HL-60 (cell line): Measurements from ENCODE around the gene ELAVL3.
"Not testable (repeated sequence)": the region's sequence is repeated elsewhere in the genome, so short reads cannot be mapped to it uniquely, and the experiment has no call there.

Experiments
- DNase-seq, 2 experiments: peaks; one replicate each; pipeline ENCODE4 v3.0.0-alpha.2; 2010 to 2020; ENCODE audit warnings: low read depth in 1 of 2, low spot score in 1 of 2
- H3K27ac ChIP-seq: fragments of 250-450 bp; sonication (Bioruptor Pico); replicated peaks from 2 replicates; pipeline ENCODE4 v1.5.1; 2020; ENCODE audit warnings: mild to moderate bottlenecking, moderate library complexity
- H3K27me3 ChIP-seq: fragments of 250-450 bp; sonication (Bioruptor Pico); 2 replicates; pipeline ENCODE4 v1.5.1; 2021; ENCODE audit warnings: mild to moderate bottlenecking, moderate library complexity; ENCODE audit not compliant: insufficient read depth, poor library complexity, severe bottlenecking
- H3K4me3 ChIP-seq: replicated peaks from 2 replicates; pipeline ENCODE4 v1.5.1; 2011; ENCODE audit warnings: mild to moderate bottlenecking, control low read depth, low read length; ENCODE audit not compliant: insufficient read depth
- GABPA ChIP-seq: IDR thresholded peaks from 2 replicates; pipeline ENCODE4 v1.6.1; 2012; ENCODE audit warnings: low read depth
- POLR2AphosphoS5 ChIP-seq: IDR thresholded peaks from 2 replicates; pipeline ENCODE4 v1.6.1; 2012; ENCODE audit warnings: low read depth
- SPI1 ChIP-seq: IDR thresholded peaks from 2 replicates; pipeline ENCODE4 v1.6.1; 2012; ENCODE audit warnings: low read depth, mild to moderate bottlenecking, borderline replicate concordance
- TF ChIP-seq, protein P1 (sequence below): IDR thresholded peaks from 2 replicates; pipeline ENCODE4 v1.6.1; 2012; ENCODE audit warnings: low read depth; ENCODE audit not compliant: insufficient replicate concordance
- TF ChIP-seq, protein P2 (sequence below): IDR thresholded peaks from one replicate; pipeline ENCODE4 v1.5.1; 2011; ENCODE audit warnings: low read length, control low read depth, inconsistent platforms; ENCODE audit not compliant: insufficient read depth

The ELAVL3 gene

DNA sequence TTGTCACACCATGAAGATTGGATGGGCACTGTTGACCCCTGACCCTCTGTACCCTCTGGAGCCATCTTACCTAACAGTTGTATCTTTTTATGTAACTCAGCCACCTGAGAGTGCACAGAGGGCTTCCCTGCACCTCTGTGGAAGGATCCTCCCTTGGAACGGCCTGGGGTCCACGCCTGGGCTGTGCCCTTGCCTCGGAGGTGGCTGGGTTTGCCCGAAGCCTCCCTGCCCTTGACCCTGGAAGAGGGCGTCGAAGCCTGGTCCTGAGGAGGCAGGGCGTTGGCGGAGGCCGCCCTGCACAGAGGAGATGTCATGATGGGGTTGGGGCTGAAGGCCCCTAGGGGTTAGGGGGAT is 46.2 kb downstream of the ELAVL3 start:
- no peaks in the 10 kb centered on the region for H3K27me3 ChIP-seq
- H3K4me3 ChIP-seq, result peak overlapping the region; percentile 47
- H3K27ac ChIP-seq, result peak overlapping the region; percentile 42
- no peak for TF ChIP-seq SPI1
- TF ChIP-seq, protein P1, sequence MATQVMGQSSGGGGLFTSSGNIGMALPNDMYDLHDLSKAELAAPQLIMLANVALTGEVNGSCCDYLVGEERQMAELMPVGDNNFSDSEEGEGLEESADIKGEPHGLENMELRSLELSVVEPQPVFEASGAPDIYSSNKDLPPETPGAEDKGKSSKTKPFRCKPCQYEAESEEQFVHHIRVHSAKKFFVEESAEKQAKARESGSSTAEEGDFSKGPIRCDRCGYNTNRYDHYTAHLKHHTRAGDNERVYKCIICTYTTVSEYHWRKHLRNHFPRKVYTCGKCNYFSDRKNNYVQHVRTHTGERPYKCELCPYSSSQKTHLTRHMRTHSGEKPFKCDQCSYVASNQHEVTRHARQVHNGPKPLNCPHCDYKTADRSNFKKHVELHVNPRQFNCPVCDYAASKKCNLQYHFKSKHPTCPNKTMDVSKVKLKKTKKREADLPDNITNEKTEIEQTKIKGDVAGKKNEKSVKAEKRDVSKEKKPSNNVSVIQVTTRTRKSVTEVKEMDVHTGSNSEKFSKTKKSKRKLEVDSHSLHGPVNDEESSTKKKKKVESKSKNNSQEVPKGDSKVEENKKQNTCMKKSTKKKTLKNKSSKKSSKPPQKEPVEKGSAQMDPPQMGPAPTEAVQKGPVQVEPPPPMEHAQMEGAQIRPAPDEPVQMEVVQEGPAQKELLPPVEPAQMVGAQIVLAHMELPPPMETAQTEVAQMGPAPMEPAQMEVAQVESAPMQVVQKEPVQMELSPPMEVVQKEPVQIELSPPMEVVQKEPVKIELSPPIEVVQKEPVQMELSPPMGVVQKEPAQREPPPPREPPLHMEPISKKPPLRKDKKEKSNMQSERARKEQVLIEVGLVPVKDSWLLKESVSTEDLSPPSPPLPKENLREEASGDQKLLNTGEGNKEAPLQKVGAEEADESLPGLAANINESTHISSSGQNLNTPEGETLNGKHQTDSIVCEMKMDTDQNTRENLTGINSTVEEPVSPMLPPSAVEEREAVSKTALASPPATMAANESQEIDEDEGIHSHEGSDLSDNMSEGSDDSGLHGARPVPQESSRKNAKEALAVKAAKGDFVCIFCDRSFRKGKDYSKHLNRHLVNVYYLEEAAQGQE, result no peak
- TF ChIP-seq POLR2AphosphoS5, result no peak
- TF ChIP-seq, protein P2, sequence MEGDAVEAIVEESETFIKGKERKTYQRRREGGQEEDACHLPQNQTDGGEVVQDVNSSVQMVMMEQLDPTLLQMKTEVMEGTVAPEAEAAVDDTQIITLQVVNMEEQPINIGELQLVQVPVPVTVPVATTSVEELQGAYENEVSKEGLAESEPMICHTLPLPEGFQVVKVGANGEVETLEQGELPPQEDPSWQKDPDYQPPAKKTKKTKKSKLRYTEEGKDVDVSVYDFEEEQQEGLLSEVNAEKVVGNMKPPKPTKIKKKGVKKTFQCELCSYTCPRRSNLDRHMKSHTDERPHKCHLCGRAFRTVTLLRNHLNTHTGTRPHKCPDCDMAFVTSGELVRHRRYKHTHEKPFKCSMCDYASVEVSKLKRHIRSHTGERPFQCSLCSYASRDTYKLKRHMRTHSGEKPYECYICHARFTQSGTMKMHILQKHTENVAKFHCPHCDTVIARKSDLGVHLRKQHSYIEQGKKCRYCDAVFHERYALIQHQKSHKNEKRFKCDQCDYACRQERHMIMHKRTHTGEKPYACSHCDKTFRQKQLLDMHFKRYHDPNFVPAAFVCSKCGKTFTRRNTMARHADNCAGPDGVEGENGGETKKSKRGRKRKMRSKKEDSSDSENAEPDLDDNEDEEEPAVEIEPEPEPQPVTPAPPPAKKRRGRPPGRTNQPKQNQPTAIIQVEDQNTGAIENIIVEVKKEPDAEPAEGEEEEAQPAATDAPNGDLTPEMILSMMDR, result no peak
- no peak for TF ChIP-seq GABPA
- no peak for DNase-seq

GRCh38 chr19:11433526-11433925 is 47.3 kb downstream of the ELAVL3 start:
- H3K27ac ChIP-seq, H3K27me3 ChIP-seq, DNase-seq, H3K4me3 ChIP-seq: not testable (repeated sequence)

DNA sequence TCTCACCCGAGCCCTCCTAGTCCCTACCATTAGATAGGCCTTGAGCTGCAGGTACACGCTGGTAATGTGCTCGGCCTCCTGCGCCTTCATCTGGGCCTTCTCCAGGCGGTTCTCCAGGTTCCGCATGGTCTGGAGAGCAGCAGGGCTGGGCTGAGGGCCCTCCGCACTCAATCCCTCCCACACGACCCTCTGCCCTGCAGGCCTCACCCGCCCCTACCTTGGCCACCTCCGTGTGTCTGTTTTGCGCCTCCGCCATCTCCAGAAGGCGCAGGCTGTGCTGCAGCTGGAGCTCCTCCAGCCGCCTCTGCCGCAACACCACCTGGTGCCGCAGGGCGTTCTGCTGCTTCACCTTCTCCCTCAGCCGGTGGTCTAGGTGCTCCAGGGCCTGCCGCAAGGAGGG is 54.2 kb downstream of the ELAVL3 start:
- DNase-seq, result no peak
- Histone ChIP-seq H3K27ac (no peak overlapping the region), H3K27me3 (peaks cover 23% of the 10 kb centered on the region), H3K4me3 (no peak overlapping the region)
- TF ChIP-seq, protein P2, result no peak
- TF ChIP-seq POLR2AphosphoS5, result no peak
- no peak for TF ChIP-seq GABPA
- TF ChIP-seq SPI1, result no peak
- TF ChIP-seq, protein P1, result no peak

DNA sequence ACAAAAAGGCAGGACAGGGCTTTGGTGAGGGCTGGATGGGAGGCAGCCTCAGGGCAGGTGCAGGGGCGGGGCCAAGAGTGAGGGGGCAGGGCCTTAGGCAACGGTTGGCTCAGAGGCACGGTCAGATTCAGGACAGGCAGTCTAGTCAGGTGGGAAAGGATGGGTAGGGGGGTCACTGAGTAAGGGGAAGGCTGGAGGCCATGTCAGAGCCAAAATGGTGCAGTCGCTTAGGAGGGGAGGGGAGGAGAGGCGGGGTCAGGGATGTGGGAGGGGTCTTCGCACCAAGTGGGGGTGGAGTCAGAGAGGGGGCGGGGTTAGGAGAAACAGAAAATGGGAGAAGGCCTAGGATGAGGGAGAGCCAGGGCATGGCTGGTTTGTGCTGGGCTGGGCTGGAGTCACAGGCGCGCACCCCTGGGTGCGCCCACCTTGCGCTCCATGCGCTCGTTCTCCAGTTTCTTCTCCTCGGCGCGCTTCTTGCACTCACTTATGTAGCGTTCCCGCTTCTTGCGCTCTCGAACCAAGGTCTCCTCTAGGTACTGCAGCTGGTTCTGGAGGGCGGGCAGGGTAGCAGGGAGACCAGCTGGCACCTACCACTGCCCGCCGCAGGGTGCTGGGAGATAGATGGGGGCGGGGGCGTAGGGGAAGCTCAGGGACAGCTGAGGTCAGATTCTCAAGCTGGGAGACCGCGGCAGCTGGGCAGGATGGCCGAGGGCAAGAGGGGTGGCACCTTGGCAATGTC is 55.0 kb downstream of the ELAVL3 start:
- H3K27me3 ChIP-seq, result peaks cover 30% of the 10 kb centered on the region
- no peak for TF ChIP-seq POLR2AphosphoS5
- TF ChIP-seq SPI1, result no peak
- TF ChIP-seq, protein P2, result no peak
- TF ChIP-seq GABPA, result no peak
- TF ChIP-seq, protein P1, result no peak
- H3K27ac ChIP-seq, result no peak overlapping the region
- H3K4me3 ChIP-seq, result no peak overlapping the region
- DNase-seq, result no peak
